ENCODE data around the gene SRD5A1.

The SRD5A1 gene

GRCh38 chr5:6713274-6714225 is 80.3 kb downstream of the SRD5A1 start, which contains the start of gene TENT4A:
Gene TENT4A, plus strand, starts transcription at chr5:6713432. Its CDS starts 552 bp downstream, at chr5:6713984.
- no peak for DNase-seq (ENCODE audit: low read depth)

DNA sequence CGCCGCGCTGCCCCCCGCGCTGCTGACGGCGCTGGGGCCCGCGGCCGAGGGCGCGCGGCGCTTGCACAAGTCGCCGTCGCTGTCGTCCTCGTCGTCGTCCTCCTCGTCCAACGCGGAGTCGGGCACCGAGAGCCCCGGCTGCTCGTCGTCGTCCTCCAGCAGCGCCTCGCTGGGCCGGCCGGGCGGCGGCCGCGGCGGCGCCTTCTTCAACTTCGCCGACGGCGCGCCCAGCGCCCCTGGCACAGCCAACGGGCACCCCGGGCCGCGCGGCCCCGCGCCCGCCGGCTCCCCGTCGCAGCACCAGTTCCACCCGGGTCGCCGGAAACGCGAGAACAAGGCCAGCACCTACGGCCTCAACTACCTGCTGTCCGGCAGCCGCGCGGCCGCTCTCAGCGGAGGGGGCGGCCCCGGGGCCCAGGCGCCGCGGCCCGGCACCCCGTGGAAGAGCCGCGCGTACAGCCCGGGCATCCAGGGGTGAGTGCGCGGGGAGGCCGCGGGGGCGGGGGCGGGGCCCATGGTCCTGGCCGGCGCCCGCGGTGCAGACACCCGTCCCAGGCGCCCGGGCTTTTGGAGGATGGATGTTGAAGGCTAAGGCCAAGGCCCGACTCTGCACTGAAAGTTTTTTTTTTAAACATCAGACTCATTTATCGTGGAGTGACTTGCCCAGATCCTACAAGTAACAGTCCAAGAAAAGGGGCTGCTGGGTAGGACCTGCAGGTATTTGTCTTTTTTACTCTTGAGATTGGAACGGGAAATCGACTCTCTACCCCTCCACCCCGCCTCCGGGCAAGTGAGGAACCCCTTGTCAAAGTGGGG is 81.2 kb downstream of the SRD5A1 start:
- DNase-seq (ENCODE audit: low read depth): no peak

- no peak for DNase-seq (ENCODE audit: low read depth)
Observed at GRCh38 chr5:6715271-6715670, 82.0 kb downstream of the SRD5A1 start.

DNA sequence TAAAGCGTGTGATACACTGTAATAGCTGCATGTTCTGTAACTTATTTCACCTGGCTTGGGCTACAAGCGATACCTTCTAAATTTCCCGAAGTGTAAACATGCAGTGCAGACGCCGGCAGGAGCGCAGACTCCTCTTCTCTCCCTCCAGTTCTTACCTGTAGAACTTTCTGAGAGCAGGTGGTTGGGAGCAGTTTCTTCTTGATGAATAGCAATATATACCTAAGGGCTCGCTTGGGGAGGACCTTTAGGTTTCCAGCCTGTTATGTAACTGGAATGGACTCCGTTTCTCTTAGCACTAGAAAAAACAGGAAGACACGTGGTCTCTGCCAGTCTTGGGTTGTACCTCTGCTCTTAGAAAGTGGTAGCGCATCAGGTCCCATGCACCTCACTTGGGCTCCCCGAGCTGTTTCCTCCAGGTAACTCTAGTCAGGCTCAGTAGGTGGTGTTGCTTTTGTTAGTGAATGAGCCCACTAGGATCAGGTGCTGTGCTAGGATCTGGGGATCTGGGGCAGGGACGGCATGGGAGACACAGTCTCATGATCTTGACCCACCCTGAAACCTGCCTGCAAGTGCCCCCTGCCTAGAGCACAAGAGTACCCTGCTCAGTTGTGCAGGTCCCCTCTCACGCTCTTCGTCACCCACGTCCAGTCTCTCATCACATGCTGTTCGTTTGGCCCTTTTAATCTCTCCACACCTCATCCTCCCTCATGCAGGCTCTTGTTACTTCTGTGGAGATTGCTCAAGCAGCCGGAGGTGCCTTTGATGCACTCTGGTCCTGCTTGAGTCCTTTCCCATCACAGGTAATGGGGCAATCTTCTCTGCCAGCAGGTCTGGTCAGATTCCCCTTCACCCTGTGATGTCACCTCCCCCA is 82.8 kb downstream of the SRD5A1 start:
- no peak for DNase-seq (ENCODE audit: low read depth)

DNA sequence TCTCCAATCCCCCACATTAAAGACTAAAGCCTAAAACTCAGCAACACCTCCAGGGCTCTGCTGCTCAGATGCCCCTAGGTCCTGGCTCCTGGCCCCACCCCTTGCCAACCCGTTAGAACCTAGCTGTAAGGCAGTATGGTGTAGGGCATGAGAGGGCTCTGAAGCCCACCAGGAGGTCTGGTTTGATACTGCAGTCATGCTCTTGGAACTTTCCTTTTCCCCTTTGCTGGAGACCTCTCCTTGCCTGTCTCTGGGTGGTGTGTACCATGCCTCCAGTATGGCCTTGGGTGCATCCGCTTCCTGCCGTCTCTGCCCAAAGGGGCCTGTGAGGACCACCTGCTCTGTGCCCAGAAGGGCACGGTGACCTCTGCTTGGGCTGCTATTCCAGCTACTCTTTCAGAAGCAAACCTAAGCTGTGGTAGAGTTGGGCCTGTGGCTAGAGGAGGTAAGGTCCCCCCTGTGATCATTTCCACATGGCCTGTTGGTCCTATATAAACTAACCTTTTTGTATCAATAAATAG is 83.4 kb downstream of the SRD5A1 start:
- no peak for DNase-seq (ENCODE audit: low read depth)

- DNase-seq (ENCODE audit: low read depth): no peak
Observed at GRCh38 chr5:6717247-6717646, 84.0 kb downstream of the SRD5A1 start.

GRCh38 chr5:6717687-6718086 is 84.4 kb downstream of the SRD5A1 start:
- no peak for DNase-seq (ENCODE audit: low read depth)

GRCh38 chr5:6718161-6718681 is 85.0 kb downstream of the SRD5A1 start:
- DNase-seq (ENCODE audit: low read depth): no peak

DNA sequence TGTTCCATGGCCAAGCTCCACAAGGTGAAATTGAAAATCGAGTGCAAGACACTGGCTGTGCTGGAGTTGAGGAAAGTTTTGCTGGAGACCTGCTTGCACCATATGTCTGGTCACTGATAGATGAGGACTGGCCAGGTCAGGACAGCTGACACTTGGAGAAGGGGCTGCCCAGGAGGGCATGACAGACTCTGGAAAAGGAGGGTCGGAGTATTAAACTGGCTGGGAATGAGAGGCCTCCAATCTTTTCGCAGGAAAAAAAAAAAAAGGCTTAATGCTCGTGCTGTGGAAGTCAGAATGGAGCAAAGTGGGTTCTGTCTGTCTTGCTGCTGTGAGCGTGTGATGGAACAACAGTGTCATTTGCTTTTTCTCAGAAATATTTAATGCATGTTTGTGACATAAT is 85.5 kb downstream of the SRD5A1 start:
- DNase-seq (ENCODE audit: low read depth): no peak

DNA sequence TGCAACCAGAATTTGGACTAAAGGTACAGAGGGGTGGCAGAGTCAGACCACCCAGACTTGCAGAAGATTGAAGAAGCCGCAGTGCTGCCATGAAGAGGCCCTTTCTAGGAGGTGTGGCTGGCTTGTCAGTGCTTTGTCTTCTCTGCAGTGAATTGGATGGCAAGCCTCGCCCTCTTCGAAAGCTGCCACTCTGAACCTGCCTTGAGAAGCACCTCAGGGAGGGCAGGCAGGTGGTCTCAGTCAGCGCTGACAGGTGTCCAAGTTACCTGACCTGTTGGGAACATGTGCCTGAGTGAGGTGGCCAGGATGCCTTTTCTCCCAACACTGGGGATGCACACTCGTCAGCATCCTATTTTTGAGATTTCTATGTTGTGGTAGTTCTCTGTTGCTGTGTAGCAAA is 86.2 kb downstream of the SRD5A1 start:
- DNase-seq (ENCODE audit: low read depth): no peak

DNA sequence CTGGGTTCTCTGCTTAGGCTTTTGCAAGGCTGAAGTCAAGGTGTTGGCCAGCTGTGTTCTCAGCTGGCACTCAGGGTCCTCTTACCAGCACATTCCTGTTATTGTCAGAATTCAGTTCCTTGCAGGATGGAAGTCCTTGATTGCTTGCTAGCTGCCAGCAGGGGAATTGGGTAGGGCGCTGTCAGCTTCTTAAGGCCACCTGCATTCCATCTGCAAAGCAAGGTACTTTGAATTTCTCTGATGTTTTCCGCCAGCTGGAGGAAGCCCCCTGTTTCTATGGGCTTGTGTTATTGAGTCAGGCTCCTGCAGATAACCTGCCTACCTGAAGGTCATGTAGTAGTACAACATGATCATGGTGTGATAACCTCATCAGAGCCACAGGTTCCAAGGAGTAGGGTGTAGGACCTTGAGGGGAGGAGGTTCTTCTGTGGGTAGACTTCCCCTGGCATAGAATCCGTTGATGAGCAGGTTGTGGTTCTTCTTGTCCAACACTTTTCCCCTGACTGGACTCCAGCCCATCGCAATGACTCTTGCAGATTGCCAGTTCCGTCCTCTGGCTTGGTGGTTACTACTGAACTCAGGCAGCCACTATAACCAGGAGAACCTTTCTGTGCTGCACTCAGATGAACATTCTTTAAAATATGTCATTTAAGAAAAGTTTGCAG is 86.8 kb downstream of the SRD5A1 start:
- DNase-seq (ENCODE audit: low read depth): no peak

DNA sequence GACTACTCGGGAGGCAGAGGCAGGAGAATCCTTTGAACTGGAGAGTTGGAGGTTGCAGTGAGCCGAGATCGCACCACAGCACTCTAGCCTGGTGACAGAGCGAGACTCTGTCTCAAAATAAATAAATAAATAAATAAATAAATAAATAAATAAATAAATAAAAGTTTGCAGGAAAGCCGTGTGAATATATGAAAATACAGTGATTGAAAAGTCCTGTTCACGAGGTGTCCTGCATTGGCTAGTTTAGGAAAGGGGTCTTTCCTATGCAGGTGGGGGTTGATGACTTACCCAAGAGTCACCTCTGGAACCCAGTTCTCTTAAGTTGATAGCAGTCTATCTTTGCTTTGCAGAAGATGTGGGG is 87.3 kb downstream of the SRD5A1 start:
- no peak for DNase-seq (ENCODE audit: low read depth)

GRCh38 chr5:6721442-6721841 is 88.2 kb downstream of the SRD5A1 start:
- DNase-seq (ENCODE audit: low read depth): no peak

- DNase-seq (ENCODE audit: low read depth): no peak
Observed at GRCh38 chr5:6722015-6722414, 88.8 kb downstream of the SRD5A1 start.

DNA sequence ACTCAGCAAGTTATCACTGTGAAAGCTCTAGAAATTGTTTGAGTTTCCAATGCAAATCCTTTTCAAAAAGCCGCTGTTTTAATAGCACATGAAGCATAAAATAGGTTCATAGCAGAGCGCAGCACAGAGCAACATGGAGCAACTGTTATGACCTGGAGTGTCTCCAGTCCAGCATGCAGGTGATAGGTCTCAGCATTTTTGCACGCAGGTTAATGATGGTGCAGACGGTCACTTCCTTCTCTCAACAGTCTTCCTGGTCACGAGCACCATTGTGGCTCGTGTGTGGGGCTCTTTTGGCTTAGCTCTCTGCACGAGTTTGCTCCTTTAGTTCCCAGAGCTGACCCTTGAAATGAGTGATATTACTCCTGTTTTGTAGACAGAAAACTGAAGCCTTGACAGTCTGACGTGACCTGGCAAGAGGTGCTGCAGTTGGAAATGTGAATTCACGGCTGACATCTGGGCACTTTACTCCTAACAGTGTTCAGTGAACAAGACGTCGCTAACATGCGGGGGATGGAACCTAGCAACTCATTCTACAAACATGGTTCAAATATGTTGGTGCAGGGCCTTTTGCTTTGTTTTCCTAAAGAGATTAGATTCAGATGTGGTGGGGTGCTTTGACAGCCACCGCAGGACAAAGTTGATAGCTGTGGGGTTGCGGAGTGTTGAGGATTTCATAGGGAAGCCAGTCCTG is 90.0 kb downstream of the SRD5A1 start:
- no peak for DNase-seq (ENCODE audit: low read depth)

- DNase-seq (ENCODE audit: low read depth): no peak
Observed at GRCh38 chr5:6723816-6724300, 90.6 kb downstream of the SRD5A1 start.

Data from stimulated activated CD8-positive, alpha-beta memory T cell treated with anti-CD3 and anti-CD28 coated beads, Interleukin-15, amount 100 ng/mL, for 1 hour (primary cell).